SKM-1 (cell line): ENCODE results near the gene ACOT13.
"Not testable (repeated sequence)": the region's sequence is repeated elsewhere in the genome, so short reads cannot be mapped to it uniquely, and the experiment has no call there.

ENCODE experiments used
- DNase-seq: peaks from one replicate; lab custom pipeline; 2025; ENCODE audit not compliant: unreplicated experiment; lab: John Stamatoyannopoulos, UW

The ACOT13 gene

DNA sequence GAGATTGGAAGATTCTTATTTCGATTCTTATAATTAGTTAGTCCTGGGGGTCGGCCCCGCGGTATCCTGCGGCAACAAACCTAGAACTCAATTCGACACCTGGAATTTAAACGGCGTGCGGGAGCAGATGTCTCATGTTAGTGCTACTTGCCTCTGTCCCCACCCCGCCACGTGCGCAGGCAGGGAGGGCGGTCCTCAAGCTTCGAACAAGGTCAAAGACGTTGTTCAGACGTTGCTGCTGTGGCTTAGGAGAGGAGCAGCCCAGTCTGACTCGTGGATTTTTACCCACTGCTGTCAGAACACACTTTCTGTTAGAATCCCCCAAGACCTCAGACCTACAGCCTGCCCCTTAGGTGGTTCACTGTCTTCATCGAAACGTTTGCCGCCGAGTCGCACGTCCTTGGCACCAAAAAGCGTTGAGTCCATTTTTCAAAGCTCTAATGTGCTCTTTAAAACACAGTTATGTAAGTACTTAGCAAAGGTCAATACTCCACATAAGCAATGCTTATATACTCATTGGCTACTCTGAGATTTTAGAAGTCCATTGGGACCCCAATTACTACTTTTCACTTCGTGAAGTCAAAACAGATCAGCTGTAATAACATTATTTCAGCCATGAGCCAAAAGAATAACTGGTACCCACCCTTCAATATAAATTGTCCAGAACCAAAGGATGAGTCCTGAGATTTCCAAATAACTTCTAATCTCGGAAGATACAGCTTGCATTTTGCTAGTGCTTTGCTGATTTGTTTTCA is 54.8 kb downstream of the ACOT13 start:
- peak; percentile 87 for DNase-seq

- DNase-seq = no peak
Measured at GRCh38 chr6:24723270-24723669, 56.4 kb downstream of the ACOT13 start.

DNA sequence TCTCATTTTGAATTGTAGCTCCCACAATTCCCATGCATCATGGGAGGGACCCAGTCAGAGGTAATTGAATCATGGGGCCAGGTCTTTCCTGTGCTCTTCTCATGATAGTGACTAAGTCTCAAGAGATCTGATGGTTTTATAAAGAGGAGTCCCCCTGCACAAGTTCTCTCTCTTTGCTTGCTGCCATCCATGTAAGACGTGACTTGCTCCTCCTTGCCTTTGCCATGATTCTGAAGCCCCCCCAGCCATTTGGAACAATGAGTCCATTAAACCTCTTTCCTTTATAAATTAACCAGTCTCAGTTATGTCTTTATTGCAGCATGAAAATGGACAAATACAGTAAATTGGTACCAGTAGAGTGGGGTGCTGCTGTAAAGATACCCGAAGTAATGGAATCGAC is 63.8 kb downstream of the ACOT13 start:
- not testable (repeated sequence) for DNase-seq

DNA sequence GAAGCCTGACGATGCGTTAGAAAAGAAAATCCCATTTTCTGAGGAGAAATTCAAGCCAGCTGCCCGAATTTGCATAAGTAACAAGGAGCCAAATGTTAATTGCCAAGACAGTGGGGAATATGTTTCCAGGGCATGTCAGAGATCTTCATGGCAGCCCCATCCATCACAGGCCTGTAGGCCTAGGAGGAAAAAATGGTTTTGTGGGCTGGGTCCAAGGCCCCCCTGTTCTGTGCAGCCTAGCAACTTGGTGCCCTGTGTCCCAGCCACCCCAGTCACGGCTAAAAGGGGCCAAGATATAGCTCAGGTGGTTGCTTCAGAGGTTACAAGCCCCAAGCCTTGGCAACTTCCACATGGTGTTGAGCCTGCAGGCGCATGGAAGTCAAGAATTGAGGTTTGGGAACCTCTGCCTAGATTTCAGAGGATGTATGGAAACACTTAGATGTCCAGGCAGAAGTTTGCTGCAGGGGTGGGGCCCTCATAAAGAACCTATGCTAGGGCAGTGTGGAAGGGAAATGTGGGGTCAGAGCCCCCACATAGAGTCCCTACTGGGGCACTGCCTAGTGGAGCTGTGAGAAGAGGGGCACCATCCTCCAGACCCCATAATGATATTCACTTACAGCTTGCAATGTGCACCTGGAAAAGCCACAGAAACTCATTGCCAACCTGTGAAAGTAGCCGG is 64.7 kb downstream of the ACOT13 start:
- not testable (repeated sequence) for DNase-seq

DNA sequence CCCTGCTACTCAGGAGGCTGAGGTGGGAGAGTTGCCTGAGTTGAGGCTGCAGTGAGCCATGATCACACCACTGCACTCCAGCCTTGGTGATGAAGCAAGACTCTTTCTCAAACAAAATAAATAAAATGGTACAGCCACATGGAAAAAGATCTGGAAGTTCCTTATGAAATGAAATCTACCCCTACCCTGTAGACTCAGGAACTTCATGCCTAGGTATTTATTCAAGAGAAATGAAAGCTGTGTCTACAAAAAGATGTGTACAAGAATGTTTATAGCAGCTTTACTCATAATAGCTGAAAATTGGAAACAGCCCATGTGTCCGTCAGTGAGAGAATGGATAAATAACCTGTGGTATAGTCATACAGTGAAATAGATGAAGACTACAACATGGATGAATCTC is 67.3 kb downstream of the ACOT13 start:
- no peak for DNase-seq

GRCh38 chr6:24734710-24735109 is 67.8 kb downstream of the ACOT13 start:
- DNase-seq = not testable (repeated sequence)

- DNase-seq = no peak
Measured at GRCh38 chr6:24738741-24739140, 71.9 kb downstream of the ACOT13 start.

DNA sequence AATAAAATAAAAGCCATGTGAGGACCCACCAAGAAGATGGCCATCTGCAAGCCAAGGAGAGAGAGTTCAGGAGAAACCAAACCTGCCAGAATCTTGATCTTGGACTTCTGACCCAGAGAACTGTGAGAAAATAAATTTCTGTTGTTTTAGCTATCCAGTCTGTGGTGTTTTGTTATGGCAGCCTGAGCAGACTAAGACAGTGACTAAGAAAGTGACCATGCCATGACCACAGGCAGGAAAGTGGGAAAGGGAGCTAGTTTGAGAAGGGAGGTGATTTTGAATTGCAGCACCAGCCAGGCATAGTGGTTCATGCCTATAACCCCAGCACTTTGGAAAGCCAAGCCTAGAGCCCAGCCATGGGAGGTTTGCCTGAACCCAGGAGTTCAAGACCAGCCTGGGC is 74.0 kb downstream of the ACOT13 start:
- no peak for DNase-seq

DNA sequence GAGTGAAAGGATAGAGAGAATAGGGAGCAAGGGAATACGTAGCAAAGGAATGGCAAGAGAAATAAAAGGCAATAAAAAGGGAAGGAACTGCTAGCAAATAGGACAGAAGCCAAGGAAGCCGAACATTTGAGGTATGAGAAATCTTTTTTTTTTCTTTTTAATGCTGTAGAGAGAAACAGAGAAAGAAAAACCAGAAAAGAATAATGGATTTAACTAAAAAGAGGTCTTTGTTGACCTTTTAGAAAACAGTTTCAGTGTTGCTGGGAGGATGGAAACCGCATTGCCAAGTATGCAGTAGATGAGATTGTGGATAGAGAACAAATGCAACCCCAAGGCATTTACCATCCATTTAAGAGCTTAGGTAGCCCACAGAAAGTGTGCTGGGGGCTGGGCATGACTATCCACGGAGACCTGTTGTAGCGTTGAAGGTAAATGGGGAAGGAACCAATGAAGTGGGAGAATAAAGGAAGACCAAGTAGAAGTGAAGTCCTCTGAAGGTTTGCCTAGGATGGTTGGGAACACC is 75.4 kb downstream of the ACOT13 start:
- DNase-seq = no peak

DNA sequence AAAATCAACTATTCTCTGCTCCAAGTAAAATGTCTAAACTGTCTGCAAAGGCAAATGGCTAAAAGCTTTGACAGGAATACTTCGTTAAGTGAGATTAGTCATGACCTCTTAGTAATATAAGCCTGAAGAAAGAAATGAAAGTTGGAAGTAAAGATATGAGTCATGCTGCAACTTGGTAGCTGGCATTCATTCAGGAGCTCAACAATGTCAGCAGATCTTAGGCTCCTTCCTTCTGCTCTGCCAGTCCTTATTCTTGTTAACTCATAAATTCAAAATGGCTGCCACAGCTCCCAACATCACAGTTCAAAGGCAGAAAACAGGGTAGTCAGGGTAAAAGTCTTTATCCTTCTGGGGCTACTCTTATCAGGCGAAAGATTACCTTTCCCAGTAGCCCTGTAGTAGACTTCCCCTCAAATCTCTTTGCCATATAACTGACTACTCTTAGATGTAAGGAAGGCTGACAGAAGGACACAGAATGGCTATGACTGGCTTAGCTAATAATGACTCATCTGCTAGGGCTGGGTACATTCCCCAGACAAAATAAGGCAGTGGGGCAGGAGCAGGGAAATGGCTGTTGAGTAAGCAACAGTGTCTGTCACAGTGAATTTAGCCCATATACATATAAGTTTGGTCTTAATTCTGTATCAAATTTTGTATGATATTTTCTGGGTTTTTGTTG is 76.5 kb downstream of the ACOT13 start:
- no peak for DNase-seq

DNA sequence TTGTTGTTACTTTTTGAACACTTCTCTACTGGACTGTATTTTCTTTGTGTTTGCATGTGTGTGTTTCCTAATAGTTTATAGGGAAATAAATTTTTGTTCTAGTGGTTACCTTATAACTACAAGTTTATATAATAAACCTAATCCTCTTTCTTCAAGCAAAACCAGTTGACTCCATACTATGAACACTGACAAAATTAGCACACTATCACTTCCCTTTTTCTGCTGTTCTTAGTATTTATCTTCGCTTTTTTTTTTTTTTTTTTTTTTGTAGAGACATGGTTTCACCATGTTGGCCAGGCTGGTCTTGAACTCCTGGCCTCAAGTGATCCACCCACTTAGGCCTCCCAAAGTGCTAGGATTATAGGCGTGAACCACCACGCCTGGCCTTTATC is 77.1 kb downstream of the ACOT13 start:
- DNase-seq = no peak

- no peak for DNase-seq
Measured at GRCh38 chr6:24744911-24745310, 78.0 kb downstream of the ACOT13 start.

GRCh38 chr6:24749297-24749696 is 82.4 kb downstream of the ACOT13 start:
- DNase-seq = no peak

- not testable (repeated sequence) for DNase-seq
Measured at GRCh38 chr6:24750878-24751277, 84.0 kb downstream of the ACOT13 start.

- no peak for DNase-seq
Measured at GRCh38 chr6:24752503-24752902, 85.6 kb downstream of the ACOT13 start.

- DNase-seq = no peak
Measured at GRCh38 chr6:24752917-24753492, 86.1 kb downstream of the ACOT13 start.

DNA sequence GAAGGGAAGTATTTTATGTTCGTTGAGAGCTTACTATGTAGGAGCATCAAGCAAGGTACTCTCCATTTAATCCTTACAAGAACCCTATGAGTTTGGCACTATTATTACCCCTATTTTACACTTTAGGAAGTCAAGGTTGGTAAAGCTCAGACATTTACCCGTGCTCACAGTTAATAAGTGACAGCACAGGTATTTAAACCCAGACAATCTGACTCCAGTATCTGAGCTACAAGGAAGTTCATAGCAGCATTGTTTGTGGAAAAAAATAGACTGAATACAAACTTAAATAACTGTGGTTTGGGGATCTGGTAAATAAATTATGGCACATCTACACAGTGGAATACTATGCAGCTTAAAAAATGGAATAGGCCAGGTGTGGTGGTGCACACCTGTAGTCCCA is 86.7 kb downstream of the ACOT13 start:
- no peak for DNase-seq

DNA sequence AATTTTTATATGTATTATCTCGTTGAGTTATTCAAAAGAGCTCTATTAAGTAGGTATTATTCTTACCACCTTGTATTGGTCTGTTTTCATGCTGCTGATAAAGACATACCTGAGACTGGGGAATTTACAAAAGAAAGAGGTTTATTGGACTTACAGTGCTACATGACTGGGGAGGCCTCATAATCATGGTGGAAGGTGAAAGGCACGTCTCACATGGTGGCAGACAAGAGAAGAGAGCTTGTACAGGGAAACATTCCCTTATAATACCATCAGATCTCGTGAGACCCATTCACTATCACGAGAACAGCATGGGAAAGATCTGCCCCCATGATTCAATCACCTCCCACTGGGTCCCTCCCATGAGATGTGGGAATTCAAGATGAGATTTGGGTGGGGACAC is 87.5 kb downstream of the ACOT13 start:
- DNase-seq = not testable (repeated sequence)
